HEK293 (cell line): Measurements from ENCODE around the gene NHERF2.

ENCODE experiments used
- HOXA7 ChIP-seq: sonication (generic); formaldehyde crosslinking; IDR thresholded peaks from 2 replicates; pipeline ENCODE4 v1.8.1; 2022; ENCODE audit warnings: missing genetic modification reagents, borderline replicate concordance
- SCRT1 ChIP-seq: fragments of 450-650 bp; formaldehyde crosslinking; IDR thresholded peaks from 2 replicates; pipeline ENCODE4 v1.5.1; 2016; ENCODE audit warnings: missing biosample characterization, missing genetic modification characterization, borderline replicate concordance
- ZNF292 ChIP-seq: fragments of 450-650 bp; formaldehyde crosslinking; IDR thresholded peaks from 2 replicates; pipeline ENCODE4 v1.5.1; 2016; ENCODE audit warnings: low read depth, missing biosample characterization, missing genetic modification characterization, borderline replicate concordance
- ZNF416 ChIP-seq: fragments of 450-650 bp; formaldehyde crosslinking; IDR thresholded peaks from 2 replicates; pipeline ENCODE4 v1.5.1; 2016; ENCODE audit warnings: missing biosample characterization, missing genetic modification characterization
- ZNF501 ChIP-seq: fragments of 450-650 bp; formaldehyde crosslinking; IDR thresholded peaks from 2 replicates; pipeline ENCODE4 v1.5.1; 2016; ENCODE audit warnings: missing biosample characterization, missing genetic modification characterization
- ZNF654 ChIP-seq: fragments of 450-650 bp; formaldehyde crosslinking; IDR thresholded peaks from 2 replicates; pipeline ENCODE4 v1.5.1; 2016; ENCODE audit warnings: low read depth, missing biosample characterization, missing genetic modification characterization
- TF ChIP-seq, protein P1 (sequence below): fragments of 450-650 bp; formaldehyde crosslinking; IDR thresholded peaks from 2 replicates; pipeline ENCODE4 v1.5.1; 2016; ENCODE audit warnings: missing biosample characterization, missing genetic modification characterization
- TF ChIP-seq, protein P2 (sequence below): fragments of 450-650 bp; formaldehyde crosslinking; IDR thresholded peaks from 2 replicates; pipeline ENCODE4 v1.5.1; 2016; ENCODE audit warnings: missing biosample characterization, missing genetic modification characterization
- TF ChIP-seq, protein P3 (sequence below): fragments of 450-650 bp; IDR thresholded peaks from 2 replicates; pipeline ENCODE4 v1.5.1; 2018; ENCODE audit warnings: missing biosample characterization, missing genetic modification characterization
- TF ChIP-seq, protein P4 (sequence below): fragments of 450-650 bp; formaldehyde crosslinking; IDR thresholded peaks from 2 replicates; pipeline ENCODE4 v1.5.1; 2016; ENCODE audit warnings: missing biosample characterization, missing genetic modification characterization

DNA sequence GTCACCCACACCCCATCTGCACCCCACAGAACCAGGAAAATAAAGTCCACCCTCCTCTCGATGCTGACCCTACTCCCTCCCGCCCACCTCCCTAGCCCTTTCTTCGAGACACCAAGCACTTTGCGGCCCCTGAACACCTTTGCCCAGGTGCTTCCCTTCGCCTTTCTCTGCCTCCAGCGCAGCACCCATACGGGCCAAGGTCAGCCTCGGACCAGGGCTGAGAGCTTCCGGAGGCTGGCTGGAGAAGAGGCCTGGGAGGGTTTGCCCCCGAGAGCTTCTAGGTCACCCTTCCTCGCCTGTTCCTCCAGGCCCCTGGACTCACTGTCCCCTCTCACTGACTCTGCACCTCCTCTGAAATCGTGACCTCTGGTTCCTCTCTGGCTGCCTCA is 2.7 kb upstream of the NHERF2 start:
- TF ChIP-seq, protein P1, sequence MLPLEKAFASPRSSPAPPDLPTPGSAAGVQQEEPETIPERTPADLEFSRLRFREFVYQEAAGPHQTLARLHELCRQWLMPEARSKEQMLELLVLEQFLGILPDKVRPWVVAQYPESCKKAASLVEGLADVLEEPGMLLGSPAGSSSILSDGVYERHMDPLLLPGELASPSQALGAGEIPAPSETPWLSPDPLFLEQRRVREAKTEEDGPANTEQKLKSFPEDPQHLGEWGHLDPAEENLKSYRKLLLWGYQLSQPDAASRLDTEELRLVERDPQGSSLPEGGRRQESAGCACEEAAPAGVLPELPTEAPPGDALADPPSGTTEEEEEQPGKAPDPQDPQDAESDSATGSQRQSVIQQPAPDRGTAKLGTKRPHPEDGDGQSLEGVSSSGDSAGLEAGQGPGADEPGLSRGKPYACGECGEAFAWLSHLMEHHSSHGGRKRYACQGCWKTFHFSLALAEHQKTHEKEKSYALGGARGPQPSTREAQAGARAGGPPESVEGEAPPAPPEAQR (tag by site-specific recombination) = no peak
- TF ChIP-seq, protein P2, sequence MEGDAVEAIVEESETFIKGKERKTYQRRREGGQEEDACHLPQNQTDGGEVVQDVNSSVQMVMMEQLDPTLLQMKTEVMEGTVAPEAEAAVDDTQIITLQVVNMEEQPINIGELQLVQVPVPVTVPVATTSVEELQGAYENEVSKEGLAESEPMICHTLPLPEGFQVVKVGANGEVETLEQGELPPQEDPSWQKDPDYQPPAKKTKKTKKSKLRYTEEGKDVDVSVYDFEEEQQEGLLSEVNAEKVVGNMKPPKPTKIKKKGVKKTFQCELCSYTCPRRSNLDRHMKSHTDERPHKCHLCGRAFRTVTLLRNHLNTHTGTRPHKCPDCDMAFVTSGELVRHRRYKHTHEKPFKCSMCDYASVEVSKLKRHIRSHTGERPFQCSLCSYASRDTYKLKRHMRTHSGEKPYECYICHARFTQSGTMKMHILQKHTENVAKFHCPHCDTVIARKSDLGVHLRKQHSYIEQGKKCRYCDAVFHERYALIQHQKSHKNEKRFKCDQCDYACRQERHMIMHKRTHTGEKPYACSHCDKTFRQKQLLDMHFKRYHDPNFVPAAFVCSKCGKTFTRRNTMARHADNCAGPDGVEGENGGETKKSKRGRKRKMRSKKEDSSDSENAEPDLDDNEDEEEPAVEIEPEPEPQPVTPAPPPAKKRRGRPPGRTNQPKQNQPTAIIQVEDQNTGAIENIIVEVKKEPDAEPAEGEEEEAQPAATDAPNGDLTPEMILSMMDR (tag by site-specific recombination) = no peak
- TF ChIP-seq ZNF292 (tag by site-specific recombination) = no peak
- TF ChIP-seq ZNF654 = no peak
- TF ChIP-seq SCRT1 (tag by site-specific recombination) = no peak
- TF ChIP-seq ZNF416 (tag by site-specific recombination) = no peak
- no peak for TF ChIP-seq HOXA7 (CRISPR knock-in tag)
- TF ChIP-seq, protein P3, sequence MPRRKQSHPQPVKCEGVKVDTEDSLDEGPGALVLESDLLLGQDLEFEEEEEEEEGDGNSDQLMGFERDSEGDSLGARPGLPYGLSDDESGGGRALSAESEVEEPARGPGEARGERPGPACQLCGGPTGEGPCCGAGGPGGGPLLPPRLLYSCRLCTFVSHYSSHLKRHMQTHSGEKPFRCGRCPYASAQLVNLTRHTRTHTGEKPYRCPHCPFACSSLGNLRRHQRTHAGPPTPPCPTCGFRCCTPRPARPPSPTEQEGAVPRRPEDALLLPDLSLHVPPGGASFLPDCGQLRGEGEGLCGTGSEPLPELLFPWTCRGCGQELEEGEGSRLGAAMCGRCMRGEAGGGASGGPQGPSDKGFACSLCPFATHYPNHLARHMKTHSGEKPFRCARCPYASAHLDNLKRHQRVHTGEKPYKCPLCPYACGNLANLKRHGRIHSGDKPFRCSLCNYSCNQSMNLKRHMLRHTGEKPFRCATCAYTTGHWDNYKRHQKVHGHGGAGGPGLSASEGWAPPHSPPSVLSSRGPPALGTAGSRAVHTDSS (tag by site-specific recombination) = no peak
- no peak for TF ChIP-seq ZNF501
- TF ChIP-seq, protein P4, sequence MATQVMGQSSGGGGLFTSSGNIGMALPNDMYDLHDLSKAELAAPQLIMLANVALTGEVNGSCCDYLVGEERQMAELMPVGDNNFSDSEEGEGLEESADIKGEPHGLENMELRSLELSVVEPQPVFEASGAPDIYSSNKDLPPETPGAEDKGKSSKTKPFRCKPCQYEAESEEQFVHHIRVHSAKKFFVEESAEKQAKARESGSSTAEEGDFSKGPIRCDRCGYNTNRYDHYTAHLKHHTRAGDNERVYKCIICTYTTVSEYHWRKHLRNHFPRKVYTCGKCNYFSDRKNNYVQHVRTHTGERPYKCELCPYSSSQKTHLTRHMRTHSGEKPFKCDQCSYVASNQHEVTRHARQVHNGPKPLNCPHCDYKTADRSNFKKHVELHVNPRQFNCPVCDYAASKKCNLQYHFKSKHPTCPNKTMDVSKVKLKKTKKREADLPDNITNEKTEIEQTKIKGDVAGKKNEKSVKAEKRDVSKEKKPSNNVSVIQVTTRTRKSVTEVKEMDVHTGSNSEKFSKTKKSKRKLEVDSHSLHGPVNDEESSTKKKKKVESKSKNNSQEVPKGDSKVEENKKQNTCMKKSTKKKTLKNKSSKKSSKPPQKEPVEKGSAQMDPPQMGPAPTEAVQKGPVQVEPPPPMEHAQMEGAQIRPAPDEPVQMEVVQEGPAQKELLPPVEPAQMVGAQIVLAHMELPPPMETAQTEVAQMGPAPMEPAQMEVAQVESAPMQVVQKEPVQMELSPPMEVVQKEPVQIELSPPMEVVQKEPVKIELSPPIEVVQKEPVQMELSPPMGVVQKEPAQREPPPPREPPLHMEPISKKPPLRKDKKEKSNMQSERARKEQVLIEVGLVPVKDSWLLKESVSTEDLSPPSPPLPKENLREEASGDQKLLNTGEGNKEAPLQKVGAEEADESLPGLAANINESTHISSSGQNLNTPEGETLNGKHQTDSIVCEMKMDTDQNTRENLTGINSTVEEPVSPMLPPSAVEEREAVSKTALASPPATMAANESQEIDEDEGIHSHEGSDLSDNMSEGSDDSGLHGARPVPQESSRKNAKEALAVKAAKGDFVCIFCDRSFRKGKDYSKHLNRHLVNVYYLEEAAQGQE (tag by site-specific recombination) = no peak
